PFSK-1 (cell line): Measurements from ENCODE around the gene PHF12.

Experiments
- FOXP2 ChIP-seq: optimal IDR thresholded peaks from 2 replicates; pipeline ENCODE3; 2011; ENCODE audit warnings: borderline replicate concordance, control low read depth, inconsistent platforms; ENCODE audit not compliant: insufficient read depth; ENCODE audit errors: extremely low read length, extremely low read depth
- POLR2AphosphoS5 ChIP-seq: IDR thresholded peaks from 2 replicates; pipeline ENCODE4 v1.6.1; 2012; ENCODE audit warnings: low read depth, mild to moderate bottlenecking, control low read depth, low read length, moderate library complexity
- REST ChIP-seq, 2 experiments: IDR thresholded peaks; 2 replicates each; pipeline versions ENCODE4 v1.6.1 to v1.8.0; 2011 to 2012; ENCODE audit warnings: low read depth in 2 of 2, low read length in 2 of 2, control low read depth in 1 of 2, inconsistent platforms in 1 of 2, mild to moderate bottlenecking in 1 of 2, moderate library complexity in 1 of 2; ENCODE audit not compliant: insufficient read depth in 1 of 2
- SIN3A ChIP-seq: IDR thresholded peaks from 2 replicates; pipeline ENCODE4 v1.6.1; 2012; ENCODE audit warnings: mild to moderate bottlenecking, low read length, moderate library complexity, borderline replicate concordance; ENCODE audit not compliant: insufficient read depth
- TAF1 ChIP-seq: IDR thresholded peaks from 2 replicates; pipeline ENCODE4 v1.6.1; 2012; ENCODE audit warnings: low read length, control low read depth, borderline replicate concordance; ENCODE audit not compliant: insufficient read depth

PHF12 gene

GRCh38 chr17:28944343-28944742, 7.0 kb downstream of the PHF12 start:
- TF ChIP-seq FOXP2 (no peak), TAF1 (no peak), SIN3A (no peak), REST (IDR thresholded peaks at IDR 0.05; ENCODE audit: insufficient read depth in 1 of 2, low read depth in 2 of 2, low read length in 2 of 2) (no peak)

- no peak for TF ChIP-seq SIN3A
- TF ChIP-seq POLR2AphosphoS5 = no peak
- TF ChIP-seq TAF1 = no peak
- TF ChIP-seq REST (IDR thresholded peaks at IDR 0.05; ENCODE audit: insufficient read depth in 1 of 2, low read depth in 2 of 2, low read length in 2 of 2) = no peak
- no peak for TF ChIP-seq FOXP2
These were observed 8.4 kb downstream of the PHF12 start for GRCh38 chr17:28942925-28943324.

GRCh38 chr17:28941251-28941650, 10.1 kb downstream of the PHF12 start:
- TF ChIP-seq REST (IDR thresholded peaks at IDR 0.05; ENCODE audit: insufficient read depth in 1 of 2, low read depth in 2 of 2, low read length in 2 of 2) (no peak), TAF1 (no peak), SIN3A (no peak), POLR2AphosphoS5 (no peak), FOXP2 (no peak)

GRCh38 chr17:28940675-28941074, 10.6 kb downstream of the PHF12 start:
- TF ChIP-seq REST (IDR thresholded peaks at IDR 0.05; ENCODE audit: insufficient read depth in 1 of 2, low read depth in 2 of 2, low read length in 2 of 2) (no peak), SIN3A (no peak), POLR2AphosphoS5 (no peak), TAF1 (no peak), FOXP2 (no peak)

- TF ChIP-seq TAF1 = no peak
- no peak for TF ChIP-seq POLR2AphosphoS5
- TF ChIP-seq REST (IDR thresholded peaks at IDR 0.05; ENCODE audit: insufficient read depth in 1 of 2, low read depth in 2 of 2, low read length in 2 of 2) = no peak
- no peak for TF ChIP-seq FOXP2
- TF ChIP-seq SIN3A = no peak
These were observed 11.2 kb downstream of the PHF12 start for GRCh38 chr17:28940142-28940541.
